Jurkat, Clone E6-1 (cell line): ENCODE measurements around the gene DOCK11.
A peak's percentile ranks its signal among the peaks of the same experiment; 100 is the strongest.

Source experiments
- DNase-seq: peaks from one replicate; pipeline ENCODE4 v3.0.0-alpha.2; 2011; ENCODE audit warnings: low read depth, low spot score
- H3K4me3 ChIP-seq: 2 replicates; pipeline ENCODE4 v1.5.1; 2011; ENCODE audit warnings: mild to moderate bottlenecking, low read length, control low read depth, moderate library complexity

DOCK11 gene

GRCh38 chrX:118524344-118524743 lies 28.7 kb downstream of the DOCK11 start:
- no peak for DNase-seq
- no peak overlapping the region for H3K4me3 ChIP-seq

GRCh38 chrX:118525174-118525730 lies 29.6 kb downstream of the DOCK11 start:
- DNase-seq = no peak
- H3K4me3 ChIP-seq = no peak overlapping the region

- no peak for DNase-seq
- no peak overlapping the region for H3K4me3 ChIP-seq
Observed at GRCh38 chrX:118526149-118526548, 30.5 kb downstream of the DOCK11 start.

GRCh38 chrX:118528071-118528737 lies 32.6 kb downstream of the DOCK11 start:
- H3K4me3 ChIP-seq = no peak overlapping the region
- DNase-seq = no peak

- no peak overlapping the region for H3K4me3 ChIP-seq
- DNase-seq = no peak
Observed at GRCh38 chrX:118530219-118530911, 34.8 kb downstream of the DOCK11 start.

- no peak for DNase-seq
- no peak overlapping the region for H3K4me3 ChIP-seq
Observed at GRCh38 chrX:118534716-118535493, 39.3 kb downstream of the DOCK11 start.

GRCh38 chrX:118536204-118536603 lies 40.6 kb downstream of the DOCK11 start:
- no peak overlapping the region for H3K4me3 ChIP-seq
- DNase-seq = no peak

GRCh38 chrX:118536687-118537461 lies 41.3 kb downstream of the DOCK11 start:
- H3K4me3 ChIP-seq = no peak overlapping the region
- DNase-seq = peak; percentile 38

- no peak overlapping the region for H3K4me3 ChIP-seq
- no peak for DNase-seq
Observed at GRCh38 chrX:118538386-118538785, 42.8 kb downstream of the DOCK11 start.

GRCh38 chrX:118540342-118540741 lies 44.7 kb downstream of the DOCK11 start:
- H3K4me3 ChIP-seq = no peak overlapping the region
- DNase-seq = no peak

- no peak overlapping the region for H3K4me3 ChIP-seq
- no peak for DNase-seq
Observed at GRCh38 chrX:118541482-118541881, 45.9 kb downstream of the DOCK11 start.

- no peak overlapping the region for H3K4me3 ChIP-seq
- no peak for DNase-seq
Observed at GRCh38 chrX:118545510-118545909, 49.9 kb downstream of the DOCK11 start.

GRCh38 chrX:118548841-118549240 lies 53.2 kb downstream of the DOCK11 start:
- DNase-seq = no peak
- no peak overlapping the region for H3K4me3 ChIP-seq

- no peak overlapping the region for H3K4me3 ChIP-seq
- no peak for DNase-seq
Observed at GRCh38 chrX:118550792-118551191, 55.2 kb downstream of the DOCK11 start.

- H3K4me3 ChIP-seq = no peak overlapping the region
- no peak for DNase-seq
Observed at GRCh38 chrX:118551426-118551825, 55.8 kb downstream of the DOCK11 start.

GRCh38 chrX:118552121-118552900 lies 56.7 kb downstream of the DOCK11 start:
- DNase-seq = no peak
- no peak overlapping the region for H3K4me3 ChIP-seq

GRCh38 chrX:118553042-118553710 lies 57.6 kb downstream of the DOCK11 start:
- DNase-seq = no peak

GRCh38 chrX:118554511-118554910 lies 58.9 kb downstream of the DOCK11 start:
- no peak for DNase-seq
- H3K4me3 ChIP-seq = no peak overlapping the region

More at GRCh38 chrX:118553042-118553710, 57.6 kb downstream of the DOCK11 start:
- no peak overlapping the region for H3K4me3 ChIP-seq
